HEK293 (cell line): Measurements from ENCODE around the gene SUFU.

Experiments
- BCL11A ChIP-seq: fragments of 450-650 bp; formaldehyde crosslinking; IDR thresholded peaks from 2 replicates; pipeline ENCODE4 v1.5.1; 2016; ENCODE audit warnings: low read depth, missing biosample characterization, missing genetic modification characterization
- CTCF ChIP-seq: fragments of 450-650 bp; formaldehyde crosslinking; IDR thresholded peaks from 2 replicates; pipeline ENCODE4 v1.5.1; 2016; ENCODE audit warnings: missing biosample characterization, missing genetic modification characterization
- ELK4 ChIP-seq: IDR thresholded peaks from 2 replicates; pipeline ENCODE4 v1.6.1; 2011; ENCODE audit warnings: mild to moderate bottlenecking, low read depth, low read length, borderline replicate concordance
- GLI2 ChIP-seq: fragments of 450-650 bp; formaldehyde crosslinking; IDR thresholded peaks from 2 replicates; pipeline ENCODE4; 2017; ENCODE audit warnings: missing biosample characterization, missing genetic modification characterization, low read depth, borderline replicate concordance
- MYNN ChIP-seq: fragments of 450-650 bp; formaldehyde crosslinking; IDR thresholded peaks from 2 replicates; pipeline ENCODE4 v1.5.1; 2016; ENCODE audit warnings: missing biosample characterization, missing genetic modification characterization, borderline replicate concordance
- ZBTB10 ChIP-seq: fragments of 450-650 bp; formaldehyde crosslinking; IDR thresholded peaks from 2 replicates; pipeline ENCODE4 v1.5.1; 2016; ENCODE audit warnings: missing biosample characterization, missing genetic modification characterization
- ZBTB48 ChIP-seq: fragments of 450-650 bp; formaldehyde crosslinking; IDR thresholded peaks from 2 replicates; pipeline ENCODE4 v1.5.1; 2016; ENCODE audit warnings: missing biosample characterization, missing genetic modification characterization
- ZBTB49 ChIP-seq: fragments of 450-650 bp; formaldehyde crosslinking; IDR thresholded peaks from 2 replicates; pipeline ENCODE4 v1.5.1; 2016; ENCODE audit warnings: missing biosample characterization, missing genetic modification characterization, low read depth
- ZBTB7A ChIP-seq: fragments of 450-650 bp; formaldehyde crosslinking; IDR thresholded peaks from 2 replicates; pipeline ENCODE4 v1.5.1; 2016; ENCODE audit warnings: low read depth, missing biosample characterization, missing genetic modification characterization
- ZEB2 ChIP-seq: fragments of 450-650 bp; formaldehyde crosslinking; IDR thresholded peaks from 2 replicates; pipeline ENCODE4 v1.5.1; 2016; ENCODE audit warnings: missing biosample characterization, missing genetic modification characterization
- ZNF19 ChIP-seq: fragments of 450-650 bp; formaldehyde crosslinking; IDR thresholded peaks from 2 replicates; pipeline ENCODE4; 2016; ENCODE audit warnings: missing biosample characterization, missing genetic modification characterization, low read depth
- ZNF302 ChIP-seq: fragments of 450-650 bp; formaldehyde crosslinking; IDR thresholded peaks from 2 replicates; pipeline ENCODE4 v1.5.1; 2016; ENCODE audit warnings: missing biosample characterization, missing genetic modification characterization, low read depth
- ZNF341 ChIP-seq: fragments of 450-650 bp; formaldehyde crosslinking; IDR thresholded peaks from 2 replicates; pipeline ENCODE4; 2016; ENCODE audit warnings: low read depth, missing biosample characterization, missing genetic modification characterization
- ZNF350 ChIP-seq: fragments of 450-650 bp; formaldehyde crosslinking; IDR thresholded peaks from 2 replicates; pipeline ENCODE4 v1.5.0; 2017; ENCODE audit warnings: missing biosample characterization, mild to moderate bottlenecking, missing genetic modification characterization
- ZNF423 ChIP-seq: fragments of 450-650 bp; formaldehyde crosslinking; IDR thresholded peaks from 2 replicates; pipeline ENCODE4 v1.5.1; 2016; ENCODE audit warnings: missing biosample characterization, missing genetic modification characterization
- ZNF433 ChIP-seq: fragments of 450-650 bp; formaldehyde crosslinking; IDR thresholded peaks from 2 replicates; pipeline ENCODE4 v1.5.1; 2016; ENCODE audit warnings: missing biosample characterization, missing genetic modification characterization, low read depth
- ZNF555 ChIP-seq: fragments of 450-650 bp; formaldehyde crosslinking; conservative IDR thresholded peaks from 2 replicates; pipeline ENCODE4 v1.5.1; 2017; ENCODE audit warnings: missing biosample characterization, mild to moderate bottlenecking, missing genetic modification characterization, inconsistent platforms
- ZNF558 ChIP-seq: fragments of 450-650 bp; formaldehyde crosslinking; IDR thresholded peaks from 2 replicates; pipeline ENCODE4 v1.5.1; 2016; ENCODE audit warnings: missing biosample characterization, missing genetic modification characterization
- ZNF580 ChIP-seq: fragments of 450-650 bp; formaldehyde crosslinking; IDR thresholded peaks from 2 replicates; pipeline ENCODE4 v1.5.1; 2016; ENCODE audit warnings: missing biosample characterization, missing genetic modification characterization
- ZNF747 ChIP-seq: fragments of 450-650 bp; formaldehyde crosslinking; IDR thresholded peaks from 2 replicates; pipeline ENCODE4 v1.5.1; 2016; ENCODE audit warnings: missing biosample characterization, missing genetic modification characterization
- ZNF76 ChIP-seq: fragments of 450-650 bp; formaldehyde crosslinking; IDR thresholded peaks from 2 replicates; pipeline ENCODE4; 2016; ENCODE audit warnings: low read depth, missing biosample characterization, missing genetic modification characterization, borderline replicate concordance
- ZNF785 ChIP-seq: fragments of 450-650 bp; formaldehyde crosslinking; IDR thresholded peaks from 2 replicates; pipeline ENCODE4 v1.5.1; 2016; ENCODE audit warnings: missing biosample characterization, missing genetic modification characterization
- ZNF830 ChIP-seq: fragments of 450-650 bp; IDR thresholded peaks from 2 replicates; pipeline ENCODE4 v1.5.0; 2018; ENCODE audit warnings: missing biosample characterization, missing genetic modification characterization, low read depth, mild to moderate bottlenecking, moderate library complexity
- ZSCAN18 ChIP-seq: fragments of 450-650 bp; formaldehyde crosslinking; IDR thresholded peaks from 2 replicates; pipeline ENCODE4 v1.5.1; 2016; ENCODE audit warnings: missing biosample characterization, missing genetic modification characterization
- ZSCAN23 ChIP-seq: fragments of 450-650 bp; formaldehyde crosslinking; IDR thresholded peaks from 2 replicates; pipeline ENCODE4 v1.5.1; 2016; ENCODE audit warnings: missing biosample characterization, missing genetic modification characterization
- ZSCAN4 ChIP-seq: fragments of 450-650 bp; formaldehyde crosslinking; IDR thresholded peaks from 2 replicates; pipeline ENCODE4 v1.5.1; 2017; ENCODE audit warnings: missing biosample characterization, missing genetic modification characterization

Gene SUFU

GRCh38 chr10:102644646-102645387, 141.0 kb downstream of the SUFU start (continued):
- peak; percentile 41; the same call in 1 of the 2 replicates for TF ChIP-seq ZBTB10
- TF ChIP-seq ZSCAN18 (tag by site-specific recombination): no peak; the same call in 1 of the 2 replicates
- no peak for TF ChIP-seq GLI2 (tag by site-specific recombination)
- peak; percentile 77 for TF ChIP-seq ZBTB7A (tag by site-specific recombination)
- no peak; the same call in 1 of the 2 replicates for TF ChIP-seq MYNN (tag by site-specific recombination)
- no peak for TF ChIP-seq ZNF350 (tag by site-specific recombination)
- peak; percentile 95 for TF ChIP-seq ZBTB48
- TF ChIP-seq ZNF433 (tag by site-specific recombination): no peak
- TF ChIP-seq ZNF580 (tag by site-specific recombination): peak; percentile 73
- no peak for TF ChIP-seq ZNF302
- TF ChIP-seq ZBTB49 (tag by site-specific recombination): no peak
- TF ChIP-seq ZNF785 (tag by site-specific recombination): peak; percentile 96
- no peak for TF ChIP-seq ZNF830 (tag by site-specific recombination)
- TF ChIP-seq ZNF423: peak; percentile 65
- no peak for TF ChIP-seq ZNF555 (tag by site-specific recombination)
- TF ChIP-seq ZSCAN23 (tag by site-specific recombination): no peak
- TF ChIP-seq BCL11A (tag by site-specific recombination): peak; percentile 31; the same call in 1 of the 2 replicates
- TF ChIP-seq ZSCAN4: peak; percentile 80
- TF ChIP-seq ZNF341 (tag by site-specific recombination): no peak
- no peak for TF ChIP-seq ELK4
- no peak for TF ChIP-seq ZNF747 (tag by site-specific recombination)
- TF ChIP-seq ZEB2 (tag by site-specific recombination): peak; percentile 95
- no peak for TF ChIP-seq ZNF19 (tag by site-specific recombination)
- TF ChIP-seq CTCF (tag by site-specific recombination): peak; percentile 99
- TF ChIP-seq ZNF558: no peak
- no peak for TF ChIP-seq ZNF76 (tag by site-specific recombination)
